Stimulated activated CD8-positive, alpha-beta memory T cell treated with anti-CD3 and anti-CD28 coated beads, Interleukin-4, amount 100 ng/mL, for 48 hours (primary cell): ENCODE data around the gene SLC38A2.

Experiments
- DNase-seq: peaks from one replicate; pipeline ENCODE4 v3.0.0-alpha.2; 2020

SLC38A2 gene

GRCh38 chr12:46391630-46392029 lies 19.1 kb upstream of the SLC38A2 start:
- DNase-seq = no peak

- DNase-seq = no peak
Measured at GRCh38 chr12:46390881-46391280, 18.3 kb upstream of the SLC38A2 start.

- no peak for DNase-seq
Measured at GRCh38 chr12:46390304-46390703, 17.7 kb upstream of the SLC38A2 start.

GRCh38 chr12:46389031-46389616 lies 16.6 kb upstream of the SLC38A2 start:
- DNase-seq = no peak

GRCh38 chr12:46388427-46389021 lies 16.0 kb upstream of the SLC38A2 start:
- DNase-seq = no peak

GRCh38 chr12:46387670-46388069 lies 15.1 kb upstream of the SLC38A2 start:
- peak; percentile 61 for DNase-seq

GRCh38 chr12:46386877-46387629 lies 14.5 kb upstream of the SLC38A2 start:
- no peak for DNase-seq

- DNase-seq = no peak
Measured at GRCh38 chr12:46386360-46386867, 13.8 kb upstream of the SLC38A2 start.

GRCh38 chr12:46385438-46385837 lies 12.9 kb upstream of the SLC38A2 start:
- DNase-seq = no peak

- DNase-seq = no peak
Measured at GRCh38 chr12:46384451-46385309, 12.1 kb upstream of the SLC38A2 start.

- peak; percentile 83 for DNase-seq
Measured at GRCh38 chr12:46383654-46384450, 11.3 kb upstream of the SLC38A2 start.

- peak; percentile 94 for DNase-seq
Measured at GRCh38 chr12:46382964-46383653, 10.5 kb upstream of the SLC38A2 start.

- no peak for DNase-seq
Measured at GRCh38 chr12:46382408-46382963, 9.9 kb upstream of the SLC38A2 start.

GRCh38 chr12:46380881-46381280 lies 8.3 kb upstream of the SLC38A2 start:
- no peak for DNase-seq

GRCh38 chr12:46380022-46380796 lies 7.6 kb upstream of the SLC38A2 start:
- no peak for DNase-seq

GRCh38 chr12:46379352-46379751 lies 6.8 kb upstream of the SLC38A2 start:
- no peak for DNase-seq

- no peak for DNase-seq
Measured at GRCh38 chr12:46378530-46378929, 6.0 kb upstream of the SLC38A2 start.

- DNase-seq = no peak
Measured at GRCh38 chr12:46377678-46378077, 5.1 kb upstream of the SLC38A2 start.

GRCh38 chr12:46376579-46376978 lies 4.0 kb upstream of the SLC38A2 start:
- DNase-seq = no peak

GRCh38 chr12:46374711-46375110 lies 2.1 kb upstream of the SLC38A2 start:
- no peak for DNase-seq
